Dermis microvascular lymphatic vessel endothelial cell (primary cell): ENCODE data around the gene BHLHE23. TPM values are rescaled to one million over a fixed set of nuclear protein-coding genes. Genes with fewer than 3 reads are reported as not detected.

Source experiments
- DNase-seq, 2 donors: peaks; one replicate each; pipeline versions ENCODE4 v3.0.0 to v3.0.0-alpha.2; 2010; ENCODE audit warnings: low read depth in 2 of 2
- total RNA-seq: library from RNA; depleted of rRNA; stranded (reverse); fragments of >200 nt; gene quantifications from 2 replicates; pipeline ENCODE4 v1.2.1, GENCODE V29; 2014

The BHLHE23 gene
- total RNA-seq, 1 donor from 2014 or later = not detected

GRCh38 chr20:62993856-62994494, 12.8 kb downstream of the BHLHE23 start:
- DNase-seq = no peak

- DNase-seq = no peak
Measured at GRCh38 chr20:62991863-62992262, 14.9 kb downstream of the BHLHE23 start.

- no peak for DNase-seq
Measured at GRCh38 chr20:62991196-62991807, 15.5 kb downstream of the BHLHE23 start.

GRCh38 chr20:62990306-62990825, 16.4 kb downstream of the BHLHE23 start:
- DNase-seq = no peak

GRCh38 chr20:62989201-62989601, 17.6 kb downstream of the BHLHE23 start:
- no peak for DNase-seq

GRCh38 chr20:62987114-62987513, 19.6 kb downstream of the BHLHE23 start:
- DNase-seq = no peak

- DNase-seq = no peak
Measured at GRCh38 chr20:62986257-62986800, 20.4 kb downstream of the BHLHE23 start.

GRCh38 chr20:62985444-62985778, 21.4 kb downstream of the BHLHE23 start:
- DNase-seq = no peak

- DNase-seq = no peak
Measured at GRCh38 chr20:62984666-62985443, 21.9 kb downstream of the BHLHE23 start.

- no peak for DNase-seq
Measured at GRCh38 chr20:62983210-62983609, 23.6 kb downstream of the BHLHE23 start.

- DNase-seq = no peak
Measured at GRCh38 chr20:62982124-62983075, 24.4 kb downstream of the BHLHE23 start.

- DNase-seq = no peak
Measured at GRCh38 chr20:62980970-62981369, 25.8 kb downstream of the BHLHE23 start.

GRCh38 chr20:62980380-62980960, 26.3 kb downstream of the BHLHE23 start:
- no peak for DNase-seq

- DNase-seq = no peak
Measured at GRCh38 chr20:62979876-62980373, 26.8 kb downstream of the BHLHE23 start.

GRCh38 chr20:62979310-62979709, 27.5 kb downstream of the BHLHE23 start:
- no peak for DNase-seq

- no peak for DNase-seq
Measured at GRCh38 chr20:62978561-62978943, 28.2 kb downstream of the BHLHE23 start.

- no peak for DNase-seq
Measured at GRCh38 chr20:62977613-62978560, 28.9 kb downstream of the BHLHE23 start.

GRCh38 chr20:62976886-62977285, 29.9 kb downstream of the BHLHE23 start:
- no peak for DNase-seq

GRCh38 chr20:62975812-62976508, 30.8 kb downstream of the BHLHE23 start:
- no peak for DNase-seq
